GM19023 (cell line): ENCODE data around the gene SAA2.

Experiments
- ATAC-seq: cut with Tn5 transposase; IDR thresholded peaks from one replicate; pipeline ENCODE4 v1.9.1; 2021; ENCODE audit warnings: mild to moderate bottlenecking, moderate library complexity; ENCODE audit not compliant: unreplicated experiment

SAA2 gene

DNA sequence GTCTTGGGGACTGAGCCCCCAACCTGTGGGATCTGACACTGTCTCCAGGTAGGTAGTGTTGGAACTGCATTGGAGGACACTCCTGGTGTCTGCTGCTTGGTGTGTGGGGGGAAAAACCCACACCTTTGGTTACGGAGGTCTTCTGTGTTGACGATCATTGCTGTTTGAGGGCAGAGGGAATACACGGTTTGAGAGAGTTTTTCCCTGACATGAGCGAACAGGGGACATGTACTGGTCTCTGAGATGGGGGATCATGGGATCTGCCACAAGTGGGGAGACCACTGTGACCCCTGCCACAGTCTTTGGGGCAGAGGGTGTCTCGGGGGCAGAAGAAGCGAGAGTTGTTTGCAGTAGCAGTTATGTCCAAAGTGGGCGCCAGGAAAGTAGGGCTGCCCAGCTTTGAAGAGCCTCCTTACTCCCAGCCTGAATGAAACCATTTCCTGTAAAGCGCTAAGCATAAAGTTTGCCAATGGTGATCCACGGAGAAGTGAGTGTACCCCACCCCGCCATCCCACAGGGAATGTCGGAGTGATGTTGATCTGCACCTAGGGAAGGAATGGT is 5.4 kb upstream of the SAA2 start:
- ATAC-seq = no peak

DNA sequence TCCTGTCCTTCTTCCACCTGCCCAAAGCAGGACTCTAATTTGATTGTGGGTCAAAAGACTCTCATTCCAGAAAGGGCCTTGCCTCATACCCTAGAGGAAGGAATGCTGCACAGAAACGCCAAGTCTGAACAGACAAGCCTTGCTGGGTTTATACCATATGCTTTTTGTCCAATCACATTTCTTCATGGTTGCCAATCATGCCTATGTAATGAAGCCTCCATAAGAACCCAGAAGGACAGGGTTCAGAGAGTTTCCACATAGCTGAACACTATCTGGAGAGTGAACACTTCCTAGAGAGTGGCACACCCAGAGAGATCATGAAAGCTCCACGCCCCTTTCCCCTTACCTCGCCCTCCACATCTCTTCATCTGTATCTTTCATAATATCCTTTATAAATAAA is 4.8 kb upstream of the SAA2 start:
- no peak for ATAC-seq

DNA sequence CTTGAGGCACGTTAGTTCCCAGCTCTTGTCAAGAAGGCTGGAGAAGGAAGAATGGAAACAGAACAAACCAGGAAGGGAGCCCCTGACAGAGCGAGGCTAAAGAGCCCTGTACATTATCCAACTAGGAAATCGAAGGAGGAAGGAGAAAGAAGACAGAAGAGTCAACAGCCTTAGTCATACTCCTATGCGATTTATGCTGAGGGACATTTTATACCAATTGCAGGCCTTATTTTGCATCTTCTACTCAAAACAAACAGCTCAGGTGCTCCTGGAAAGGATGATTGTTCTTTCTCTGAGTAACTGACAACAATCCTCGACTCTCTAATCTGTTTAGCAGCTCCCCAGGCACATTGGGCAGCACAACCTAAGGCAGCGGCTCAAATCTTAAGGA is 1.3 kb downstream of the SAA2 start:
- ATAC-seq = peak; percentile 10

DNA sequence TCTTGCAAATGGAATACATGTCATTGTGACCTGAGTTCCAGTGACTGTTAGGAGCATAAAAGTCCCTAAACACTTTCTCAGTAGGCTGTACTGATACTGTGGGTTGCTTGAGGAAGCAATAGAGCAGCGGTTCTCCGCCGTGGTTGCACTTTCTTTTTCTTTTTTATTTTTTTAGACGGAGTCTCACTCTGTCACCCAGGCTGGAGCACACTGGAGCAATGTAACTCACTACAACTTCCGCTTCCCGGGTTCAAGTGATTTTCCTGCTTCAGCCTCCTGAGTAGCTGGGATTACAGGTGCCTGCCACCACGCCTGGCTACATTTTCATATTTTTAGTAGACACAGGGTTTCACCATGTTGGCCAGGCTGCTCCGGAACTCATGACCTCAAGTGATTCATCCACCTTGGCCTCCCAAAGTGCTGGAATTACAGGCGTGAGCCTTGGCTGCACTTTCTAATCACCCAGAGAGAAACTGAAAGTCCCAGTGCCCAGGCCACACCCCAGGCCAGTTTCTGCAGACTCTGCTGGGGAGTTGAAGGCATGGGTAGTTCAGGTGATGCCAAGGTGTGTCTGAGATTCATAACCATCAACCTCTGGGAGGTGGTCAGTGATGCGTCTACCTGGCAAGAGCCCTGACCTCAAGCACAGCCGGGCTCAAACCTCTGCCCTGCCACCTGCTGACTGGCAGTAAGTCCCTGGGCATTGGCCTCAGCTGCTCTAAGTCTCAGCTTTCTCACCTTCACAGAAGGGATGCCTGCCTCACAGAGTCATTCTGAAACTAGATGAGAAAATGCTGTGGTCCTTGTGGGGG is 1.9 kb downstream of the SAA2 start:
- peak; percentile 79 for ATAC-seq

DNA sequence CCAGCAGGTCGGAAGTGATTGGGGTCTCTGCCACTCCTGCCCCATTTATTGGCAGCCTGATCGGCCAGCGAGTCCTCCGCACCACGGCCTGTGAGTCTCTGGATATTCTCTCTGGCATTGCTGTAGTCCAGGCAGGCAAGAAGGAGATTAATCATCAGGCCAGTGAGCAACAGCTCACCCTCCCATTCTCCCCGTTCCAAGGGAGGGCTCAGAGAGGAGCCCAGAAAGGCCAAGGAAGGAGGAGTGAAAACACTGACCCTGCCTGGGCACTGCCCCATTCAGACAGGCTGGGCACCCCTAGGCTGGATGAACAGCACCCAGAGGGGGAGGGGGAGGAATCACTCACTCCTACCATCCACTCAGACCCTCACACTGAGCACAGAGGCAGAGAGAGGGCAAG is 3.1 kb downstream of the SAA2 start:
- no peak for ATAC-seq

DNA sequence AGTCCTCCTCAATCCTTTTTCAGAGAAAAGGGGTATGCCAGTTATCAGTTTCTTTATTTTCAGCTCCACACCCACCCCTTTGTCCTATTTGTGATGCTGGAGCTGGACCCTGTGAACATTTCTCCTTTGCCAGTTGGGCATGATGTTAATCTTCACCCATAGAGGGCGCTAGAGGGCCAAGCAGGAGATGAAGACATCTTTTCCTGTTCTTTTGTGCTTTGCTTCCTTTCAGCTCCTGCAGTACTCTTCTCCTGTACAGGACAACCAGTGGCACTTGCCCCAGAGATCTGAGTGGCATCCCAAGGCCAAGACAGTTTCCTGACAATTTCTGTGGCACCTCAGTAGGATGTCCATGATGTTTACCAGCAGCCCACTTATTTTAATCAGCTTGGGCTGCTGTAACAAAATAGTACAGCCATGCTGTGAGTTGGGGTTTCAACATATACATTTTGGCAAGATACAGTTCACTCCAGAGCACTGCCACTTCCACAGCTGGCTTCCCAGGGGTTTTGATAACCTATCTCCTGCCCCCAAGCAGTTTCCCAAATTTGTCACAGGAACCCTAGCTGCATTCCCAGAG is 4.6 kb downstream of the SAA2 start:
- ATAC-seq = no peak

DNA sequence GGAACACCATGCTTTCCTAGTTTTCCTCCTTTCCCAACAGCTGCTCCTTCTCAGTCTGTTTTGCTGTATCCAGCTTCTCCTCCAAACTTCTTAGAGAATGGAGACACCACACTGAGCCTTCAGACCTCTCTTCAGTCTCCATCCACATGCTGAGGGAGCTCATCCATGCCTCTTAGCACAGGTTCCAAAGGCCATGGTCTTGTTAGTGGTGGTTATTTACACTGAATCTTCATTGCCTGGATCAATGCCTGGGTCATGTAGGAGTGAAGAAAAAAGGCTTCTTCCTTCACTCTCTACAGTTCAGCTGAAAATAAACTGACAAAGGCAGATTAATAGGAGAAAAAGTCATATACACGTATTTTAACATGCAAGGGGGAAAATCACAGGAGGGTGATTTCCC is 8.8 kb downstream of the SAA2 start:
- ATAC-seq = no peak

DNA sequence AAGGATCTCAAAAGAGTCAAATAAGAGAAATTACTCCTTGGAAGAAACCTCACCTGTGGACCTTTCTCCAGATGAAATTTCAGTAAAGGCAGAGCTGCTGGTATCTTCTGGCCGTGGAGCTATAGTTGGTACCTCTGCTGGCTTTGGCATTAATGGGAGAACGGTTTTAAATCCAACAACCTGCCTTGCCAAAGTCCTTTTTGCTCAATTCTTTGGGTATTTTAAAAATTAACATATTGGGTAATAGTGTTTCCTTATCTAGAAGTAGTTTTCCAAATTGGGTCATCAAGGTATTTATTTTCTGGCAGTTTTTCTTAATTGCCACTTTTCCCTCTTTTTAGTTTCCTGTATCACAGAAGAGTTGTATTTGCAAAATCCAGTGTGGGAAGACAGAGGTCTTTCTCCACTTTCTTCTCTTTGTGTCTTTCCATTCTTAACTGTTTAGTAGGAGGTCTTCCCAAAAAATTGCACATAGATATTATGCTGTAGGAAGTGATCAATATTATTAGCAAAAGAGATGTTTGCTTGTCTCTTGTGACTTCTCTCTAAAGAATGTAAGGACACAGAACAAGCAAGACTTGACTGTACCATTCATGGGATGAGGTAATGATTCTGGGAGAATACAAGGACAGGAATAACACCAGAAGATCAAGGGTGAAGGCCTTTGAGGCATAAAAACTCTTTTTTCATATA is 11.7 kb downstream of the SAA2 start, which contains the start of gene SAA4:
TSS of gene SAA4 (minus strand) at position 139 of the 693 bp plus-strand sequence. CDS start 876 bp downstream, outside the sequence.
- ATAC-seq = no peak

DNA sequence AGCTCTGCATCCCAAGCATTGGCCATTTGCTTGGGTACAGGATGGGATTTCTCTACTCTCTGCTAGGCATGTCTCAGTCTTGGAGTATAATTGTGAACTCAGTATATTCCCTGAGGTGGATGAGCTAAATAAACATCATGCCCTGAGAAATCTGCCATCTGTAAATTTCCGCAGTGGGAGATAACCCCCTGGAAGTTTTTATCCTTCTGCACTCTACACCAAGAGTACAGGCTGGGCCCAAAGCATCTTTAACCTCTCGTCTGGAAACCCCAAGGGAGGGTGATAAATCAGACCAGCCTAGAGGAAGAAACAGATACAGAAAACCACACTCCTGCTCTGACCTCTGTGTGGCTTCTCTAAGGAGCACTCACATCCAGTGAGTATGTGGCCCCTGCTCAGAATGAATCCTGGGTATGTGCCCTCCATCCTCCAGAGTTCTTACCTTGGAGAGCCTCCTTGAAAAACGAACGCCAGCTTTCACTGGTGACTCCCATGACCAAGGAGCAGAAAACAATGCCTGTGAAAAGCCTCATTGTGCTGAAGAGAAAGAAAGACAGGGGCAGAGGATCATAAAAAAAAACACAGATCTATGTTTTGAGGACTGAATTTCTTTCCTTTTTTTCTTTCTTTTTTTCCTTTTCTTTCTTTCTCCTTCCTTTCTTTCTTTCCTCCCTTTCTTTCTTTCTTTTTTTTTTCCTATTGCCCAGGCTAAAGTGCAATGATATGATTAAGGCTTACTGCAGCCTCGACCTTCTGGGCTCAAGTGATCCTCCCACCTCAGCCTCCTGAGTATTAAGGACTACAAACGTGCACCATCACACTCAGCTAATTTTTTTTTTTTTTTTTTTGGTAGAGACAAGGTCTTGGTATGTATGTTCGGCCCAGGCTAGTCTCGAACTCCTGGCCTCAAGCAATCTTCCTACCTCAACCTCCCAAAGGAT is 12.8 kb downstream of the SAA2 start:
- no peak for ATAC-seq

DNA sequence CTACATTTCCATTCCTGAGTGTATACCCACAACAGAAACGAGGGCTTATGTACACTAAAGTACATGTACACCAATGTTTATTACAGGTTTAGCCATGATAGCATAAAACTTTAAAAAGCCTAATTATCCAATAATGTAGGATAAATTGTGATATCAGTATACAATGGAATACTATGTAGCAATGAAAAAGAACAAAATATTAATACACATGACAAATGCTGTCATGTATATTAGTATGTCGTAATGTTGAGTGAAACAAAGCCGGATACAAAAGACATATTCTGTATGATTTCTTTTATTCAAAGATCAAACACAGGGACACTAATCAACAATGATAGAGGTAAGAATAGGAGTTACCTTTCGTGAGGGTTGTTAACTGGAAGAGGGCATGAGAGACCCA is 14.6 kb downstream of the SAA2 start:
- ATAC-seq = no peak

DNA sequence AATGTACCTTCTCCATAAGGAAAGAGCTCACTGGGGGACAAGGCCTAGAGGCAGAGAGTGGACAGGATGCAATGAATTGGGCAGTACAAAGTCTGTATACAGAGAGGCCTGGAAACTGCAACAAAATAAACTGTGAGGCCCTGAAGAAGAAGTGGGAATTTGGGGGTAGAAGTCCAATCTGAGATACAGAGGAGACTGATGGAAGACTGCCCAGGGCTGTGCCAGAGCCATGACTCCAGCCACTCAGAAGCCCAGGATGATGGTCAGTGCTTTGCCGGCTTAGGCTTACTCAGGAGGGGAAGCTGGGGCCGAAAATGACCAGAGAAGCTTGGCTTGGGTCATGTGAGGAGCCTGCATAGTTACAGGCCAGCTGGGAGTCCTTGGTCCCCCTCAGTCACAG is 17.6 kb downstream of the SAA2 start:
- no peak for ATAC-seq

DNA sequence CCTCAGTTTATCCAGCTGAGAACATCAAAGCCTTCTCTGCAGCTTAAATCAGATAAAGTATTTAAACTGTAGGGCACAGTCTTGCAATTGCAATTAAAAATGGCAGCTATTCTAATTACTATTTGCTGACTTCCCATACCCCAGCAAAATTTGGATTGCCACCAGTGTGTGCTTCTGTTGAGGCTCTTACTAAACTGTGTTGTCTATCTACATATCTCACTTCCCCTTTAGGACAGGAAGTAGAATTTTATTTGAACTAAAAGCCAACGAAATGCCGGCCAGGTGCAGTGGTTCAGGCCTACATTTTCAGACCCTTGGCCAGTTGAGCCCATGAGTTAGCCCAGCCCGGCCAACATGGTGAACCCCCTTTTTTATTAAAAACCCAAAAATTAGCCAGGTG is 19.0 kb downstream of the SAA2 start:
- peak; percentile 94 for ATAC-seq

DNA sequence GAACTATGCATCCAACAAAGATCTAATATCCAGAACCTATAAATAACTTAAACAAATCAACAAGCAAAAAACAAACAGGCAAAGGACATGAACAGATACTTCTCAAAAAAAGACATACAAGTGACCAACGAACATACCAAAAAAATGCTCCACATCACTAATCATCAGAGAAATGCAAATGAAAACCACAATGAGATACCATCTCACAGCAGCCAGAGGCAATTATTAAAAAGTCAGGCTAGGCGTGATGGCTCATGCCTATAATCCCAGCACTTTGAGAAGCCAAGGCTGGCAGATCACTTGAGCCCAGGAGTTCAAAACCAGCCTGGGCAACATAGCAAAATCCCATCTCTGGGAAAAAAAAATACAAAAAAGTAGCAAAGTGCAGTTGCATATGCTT is 22.6 kb downstream of the SAA2 start:
- ATAC-seq = no peak

DNA sequence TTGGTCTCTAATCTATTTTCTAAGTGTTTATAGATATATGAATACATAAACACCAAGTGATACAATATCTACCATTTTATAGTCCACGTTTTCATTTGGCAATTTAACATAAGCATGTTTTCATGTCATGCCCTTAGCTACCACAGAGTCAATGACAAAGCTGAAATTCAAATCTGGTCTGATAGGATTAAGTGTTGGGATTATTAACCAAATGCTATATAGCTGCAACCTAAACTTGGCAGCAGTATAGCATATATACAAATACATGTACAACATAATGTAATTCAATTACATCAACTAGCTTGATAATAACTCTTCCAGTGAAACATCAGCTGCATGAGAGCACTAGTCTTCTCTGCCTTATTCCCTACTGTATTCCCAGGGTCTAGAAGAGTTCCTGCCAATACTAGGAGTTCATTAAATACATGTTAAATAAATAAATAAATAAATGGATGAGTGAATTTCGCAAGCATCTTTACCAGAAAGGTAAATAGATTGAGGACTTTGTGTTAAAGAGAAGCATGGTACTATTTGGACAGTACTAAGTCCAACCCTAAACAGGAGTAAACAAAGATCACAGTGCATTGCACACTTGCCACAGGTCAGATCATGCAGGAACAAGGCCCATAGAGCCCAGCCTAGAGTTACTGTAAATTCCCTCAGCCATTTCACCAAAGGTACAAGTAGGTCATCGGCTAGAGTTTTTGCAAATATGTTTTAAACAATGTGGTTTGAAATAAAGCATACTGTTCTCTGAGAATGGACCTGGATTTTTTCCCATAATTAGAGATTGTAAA is 24.7 kb downstream of the SAA2 start:
- ATAC-seq = no peak

DNA sequence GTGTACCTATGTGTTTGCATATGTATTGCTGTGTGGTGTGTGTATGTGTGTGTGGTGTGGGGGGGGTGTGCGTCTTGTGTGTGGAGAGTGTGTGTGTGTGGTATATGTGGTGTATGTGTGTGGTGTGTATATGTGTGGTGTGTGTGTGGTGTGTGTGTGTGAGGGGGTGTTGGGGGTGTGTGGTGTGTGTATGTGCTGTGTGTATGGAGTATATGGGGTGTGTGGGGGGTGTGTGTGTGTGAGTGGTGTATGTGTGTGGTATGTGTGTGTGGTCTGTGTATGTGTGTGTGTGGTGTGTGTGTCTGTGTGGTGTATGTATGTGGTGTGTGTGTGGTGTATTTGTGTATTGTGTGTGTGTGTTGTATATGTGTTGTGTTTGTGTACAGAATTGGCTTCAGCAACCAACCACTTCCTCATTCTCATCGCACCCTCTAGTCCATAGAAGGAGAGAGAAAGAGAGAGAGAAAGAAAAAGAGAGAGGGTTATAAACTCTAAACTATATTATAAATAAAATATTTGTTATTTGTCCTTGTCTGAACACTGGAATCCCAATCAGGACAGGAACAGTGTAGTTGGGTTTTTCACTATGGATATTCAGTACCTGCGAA is 25.6 kb downstream of the SAA2 start:
- ATAC-seq = no peak

DNA sequence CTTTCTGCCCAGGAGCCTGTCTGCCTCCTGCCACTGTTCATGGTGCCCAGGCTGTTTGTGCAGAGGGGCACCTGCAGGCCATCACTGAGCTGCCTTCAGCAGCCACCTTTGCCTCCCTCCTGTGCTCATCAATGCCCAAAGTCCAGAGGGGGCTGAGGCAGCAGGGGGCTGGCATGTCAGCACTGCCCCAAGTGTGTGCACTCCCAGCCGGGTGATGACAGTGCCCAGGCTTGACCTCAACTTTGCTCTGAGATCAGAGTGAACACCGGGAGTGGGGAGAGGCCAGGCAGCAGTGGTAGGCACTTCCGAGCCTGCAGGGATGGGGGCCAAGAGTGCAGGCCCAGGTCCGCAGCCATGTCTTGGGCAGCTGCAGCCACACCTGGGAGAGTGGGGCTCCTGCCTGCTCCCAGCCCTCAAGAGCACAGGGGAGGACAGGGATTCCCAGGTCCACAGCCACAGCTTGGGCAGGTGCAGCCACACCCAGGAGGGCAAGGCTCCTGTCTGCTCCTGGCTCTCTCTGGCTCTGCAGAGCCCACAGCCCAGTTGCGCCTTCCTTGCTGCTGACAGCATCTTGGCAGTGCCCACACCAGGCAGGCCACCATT is 27.1 kb downstream of the SAA2 start:
- ATAC-seq = no peak

DNA sequence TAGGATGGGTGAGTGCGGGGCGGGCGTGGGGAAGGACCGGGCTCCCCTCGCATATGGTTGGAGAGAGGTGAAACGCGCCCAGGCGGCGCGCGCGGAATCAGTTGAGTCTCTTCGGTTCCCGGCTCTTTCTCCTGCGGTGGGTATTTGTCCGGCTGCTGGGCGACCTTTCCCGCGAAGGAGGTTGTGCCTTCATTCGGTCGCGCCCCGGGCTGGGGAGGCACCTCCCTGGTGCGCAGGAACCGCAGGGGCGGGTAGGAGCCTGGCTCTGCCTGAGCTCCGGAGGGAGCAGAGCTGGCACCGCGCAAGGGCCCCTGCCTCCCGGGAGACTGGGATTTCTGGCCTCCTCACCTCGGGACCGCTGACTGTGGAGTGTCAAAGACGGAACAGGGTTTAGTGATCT is 39.4 kb downstream of the SAA2 start:
- ATAC-seq = no peak

DNA sequence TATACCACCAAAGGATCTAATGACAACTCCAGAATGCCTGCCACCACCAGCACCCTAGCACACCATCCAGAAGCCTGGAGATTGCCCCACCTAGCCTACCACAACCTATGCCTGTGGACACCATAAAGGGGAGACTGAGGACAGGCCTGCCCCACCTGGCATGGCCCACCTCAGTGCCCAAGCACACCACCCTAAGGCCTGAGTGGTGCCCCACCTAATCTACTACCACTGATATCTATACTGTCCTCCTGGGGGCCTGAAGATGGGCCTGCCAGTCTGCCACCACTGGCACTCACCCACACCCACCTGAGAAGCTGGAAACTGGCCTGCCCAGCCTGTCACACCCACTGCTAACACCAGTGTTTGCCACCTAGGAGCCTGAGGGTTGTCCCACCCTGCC is 43.7 kb downstream of the SAA2 start:
- ATAC-seq = no peak

DNA sequence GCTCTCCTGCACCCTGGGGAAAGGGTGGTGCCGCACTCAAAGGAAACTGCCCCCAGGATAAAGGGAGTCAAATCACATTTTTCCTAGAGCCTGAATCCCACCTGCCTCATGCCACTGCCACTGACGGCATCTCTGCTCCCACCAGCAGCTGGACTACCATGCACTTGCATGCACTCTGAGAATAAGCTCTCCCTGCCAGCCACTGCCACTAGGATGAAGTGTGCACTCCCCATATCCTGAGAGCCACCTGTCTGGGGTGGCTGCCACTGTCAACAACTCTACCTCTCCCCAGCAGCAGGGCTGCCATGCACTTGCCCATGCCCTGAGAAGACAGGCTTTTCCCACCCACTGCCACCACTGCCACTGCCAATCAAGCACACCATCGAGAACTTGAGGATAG is 44.2 kb downstream of the SAA2 start:
- no peak for ATAC-seq
